GM06990 (cell line): ENCODE data around the gene ZNF549.

Experiments used
- DNase-seq: peaks from one replicate; pipeline ENCODE4 v3.0.0-alpha.2; 2011; ENCODE audit not compliant: insufficient read length; ENCODE audit errors: extremely low read depth
- H3K27me3 ChIP-seq: replicated peaks from 2 replicates; pipeline ENCODE4 v1.6.0; 2011; ENCODE audit warnings: low read length; ENCODE audit not compliant: control insufficient read depth, insufficient read depth
- H3K36me3 ChIP-seq: 2 replicates; pipeline ENCODE4 v1.5.1; 2011; ENCODE audit warnings: low read length; ENCODE audit not compliant: control insufficient read depth, insufficient read depth
- H3K4me3 ChIP-seq: replicated peaks from 2 replicates; pipeline ENCODE4 v1.5.1; 2011; ENCODE audit warnings: low read depth, mild to moderate bottlenecking, control low read depth, low read length
- CTCF ChIP-seq: IDR thresholded peaks from 2 replicates; pipeline ENCODE4 v1.5.1; 2011; ENCODE audit warnings: low read length, control low read depth, mild to moderate bottlenecking, inconsistent platforms; ENCODE audit not compliant: insufficient read depth, poor library complexity, severe bottlenecking

The ZNF549 gene

DNA sequence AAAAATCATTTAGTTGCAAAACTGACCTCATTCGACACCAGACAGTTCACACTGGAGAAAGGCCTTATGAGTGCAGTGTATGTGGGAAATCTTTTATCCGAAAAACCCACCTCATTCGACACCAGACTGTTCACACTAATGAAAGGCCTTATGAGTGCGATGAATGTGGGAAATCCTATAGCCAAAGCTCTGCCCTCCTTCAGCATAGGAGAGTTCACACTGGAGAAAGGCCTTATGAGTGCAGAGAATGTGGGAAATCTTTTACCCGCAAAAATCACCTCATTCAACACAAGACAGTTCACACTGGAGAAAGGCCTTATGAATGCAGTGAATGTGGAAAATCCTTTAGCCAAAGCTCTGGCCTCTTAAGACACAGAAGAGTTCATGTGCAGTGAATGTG, 79.8 kb downstream of the ZNF549 start:
- peaks cover 17% of the 10 kb centered on the region for H3K36me3 ChIP-seq
- TF ChIP-seq CTCF: no peak
- H3K4me3 ChIP-seq: no peak overlapping the region
- H3K27me3 ChIP-seq: no peaks in the 10 kb centered on the region
- no peak for DNase-seq
